Measurements from ENCODE around the gene CFDP1. TPM values are rescaled to one million over a fixed set of nuclear protein-coding genes. Genes with fewer than 3 reads are reported as not detected.

Gene CFDP1
- total and polyA plus RNA-seq, 8 donors = 43.4 to 151 (median 134) TPM

GRCh38 chr16:75247249-75247648 lies 186.1 kb downstream of the CFDP1 start:
- H3K36me3 ChIP-seq = peaks cover 0 to 8% of the 10 kb centered on the region in 2 donors
- H3K27ac ChIP-seq = peak overlapping the region; percentile 83 to 91
- peaks cover 0 to 51% of the 10 kb centered on the region in 2 donors for H3K27me3 ChIP-seq
- DNase-seq (no peak), ATAC-seq (no peak)
- H3K4me1 ChIP-seq = peaks cover 50 to 87% of the 10 kb centered on the region in 2 donors
- H3K4me3 ChIP-seq = no peak overlapping the region
- intact Hi-C loops (cut with DNase I) = no loop called here
- TF ChIP-seq CTCF (IDR thresholded peaks at IDR 0.05) = no peak
- no peaks in the 10 kb centered on the region for H3K9me3 ChIP-seq

GRCh38 chr16:75246504-75247205 lies 186.6 kb downstream of the CFDP1 start:
- Histone ChIP-seq H3K4me1 (peaks cover 45 to 81% of the 10 kb centered on the region in 2 donors), H3K27ac (peak overlapping the region; percentile 83 to 91), H3K9me3 (no peaks in the 10 kb centered on the region), H3K36me3 (peaks cover 0 to 14% of the 10 kb centered on the region in 2 donors), H3K4me3 (no peak overlapping the region), H3K27me3 (peaks cover 0 to 45% of the 10 kb centered on the region in 2 donors)
- no peak for ATAC-seq
- DNase-seq = no peak
- intact Hi-C loops (cut with DNase I) = no loop called here
- TF ChIP-seq CTCF (IDR thresholded peaks at IDR 0.05) = no peak

DNA sequence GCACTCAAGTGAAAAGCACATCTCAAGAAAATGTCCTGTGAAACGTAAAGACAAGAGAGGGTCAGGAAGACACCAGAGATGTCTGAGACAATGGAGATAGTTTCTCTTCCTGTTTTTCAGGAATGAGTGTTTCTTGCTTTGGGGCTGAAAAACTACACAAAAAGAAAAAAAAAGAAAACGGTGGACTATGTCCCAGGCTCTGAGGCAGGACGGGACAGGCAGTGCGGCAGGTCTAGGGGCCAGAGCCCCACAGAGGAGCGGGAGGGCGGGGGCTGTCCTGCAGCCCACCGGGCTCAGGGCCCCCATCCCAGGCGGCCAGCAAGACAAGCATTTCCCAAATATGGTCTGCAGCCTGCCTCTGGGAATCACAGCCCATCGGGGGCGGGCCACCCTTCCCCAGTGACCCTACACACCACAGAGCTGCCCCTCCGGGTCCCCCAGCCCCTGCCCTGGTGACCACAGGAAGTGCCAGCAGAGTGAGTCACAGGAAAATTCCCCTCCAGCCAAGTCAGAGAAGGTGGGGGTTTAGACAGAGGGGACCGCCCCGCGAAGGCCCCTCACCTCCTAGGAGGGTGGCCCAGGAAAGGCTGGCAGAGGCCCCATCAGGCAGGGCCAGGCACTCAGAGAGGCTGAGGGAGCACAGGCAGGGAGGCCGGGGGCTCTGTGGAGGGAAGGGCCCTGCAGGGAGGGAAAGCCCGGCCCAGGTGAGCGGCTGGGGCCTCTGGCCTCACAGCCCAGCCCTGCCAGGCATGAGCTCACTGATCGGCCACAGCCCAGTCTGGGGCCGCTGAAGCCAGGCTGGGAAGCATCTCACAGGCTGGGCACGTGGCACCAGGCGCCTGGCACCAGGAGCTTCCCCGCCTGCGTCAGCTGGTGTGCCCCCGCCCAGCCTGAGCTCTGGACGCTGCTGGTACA lies 188.2 kb downstream of the CFDP1 start:
- peaks cover 0 to 30% of the 10 kb centered on the region in 2 donors for H3K27me3 ChIP-seq
- peaks cover 0 to 22% of the 10 kb centered on the region in 2 donors for H3K36me3 ChIP-seq
- intact Hi-C loops (cut with DNase I) = no loop called here
- ATAC-seq (peak; percentile 77), DNase-seq (peak in 3 of 4 donors; percentile 81 to 90 (median 82))
- TF ChIP-seq CTCF (IDR thresholded peaks at IDR 0.05) = no peak
- H3K4me1 ChIP-seq = peaks cover 45 to 70% of the 10 kb centered on the region in 2 donors
- H3K27ac ChIP-seq = peak overlapping the region; percentile 83 to 91
- no peaks in the 10 kb centered on the region for H3K9me3 ChIP-seq
- H3K4me3 ChIP-seq = no peak overlapping the region

DNA sequence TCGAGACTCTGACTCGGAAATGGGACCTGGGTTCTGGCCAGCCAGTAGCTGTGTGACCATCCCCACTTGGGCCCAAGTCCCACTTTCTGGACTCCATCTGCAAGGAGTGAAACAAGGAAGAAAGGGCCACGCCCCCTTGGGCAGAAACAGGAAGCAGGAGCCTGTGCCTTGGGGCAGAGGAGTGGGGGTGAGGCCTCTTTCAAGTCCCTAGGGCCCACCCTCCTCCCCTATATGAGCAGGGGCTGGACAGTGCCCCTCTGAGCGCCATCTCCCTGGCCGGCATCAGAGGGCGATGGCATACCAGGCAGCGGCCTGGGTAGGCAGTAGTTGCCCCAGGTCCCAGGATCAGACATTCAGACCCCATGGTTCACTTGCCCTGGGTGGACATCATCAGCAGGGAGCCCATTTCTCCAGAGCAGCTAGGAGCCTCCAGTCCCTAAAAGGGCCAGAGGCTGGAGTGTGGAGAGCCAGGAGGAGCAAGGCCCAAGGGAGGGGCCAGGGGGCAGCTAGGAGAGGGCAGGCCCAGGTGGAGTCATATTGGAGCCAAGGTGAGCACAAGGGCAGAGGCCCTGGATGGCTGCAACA lies 189.0 kb downstream of the CFDP1 start:
- intact Hi-C loops (cut with DNase I) = no loop called here
- DNase-seq = peak in 2 of 4 donors; percentile 52 to 60
- TF ChIP-seq CTCF (IDR thresholded peaks at IDR 0.05) = no peak
- peaks cover 0 to 22% of the 10 kb centered on the region in 2 donors for H3K27me3 ChIP-seq
- H3K4me3 ChIP-seq = no peak overlapping the region
- H3K4me1 ChIP-seq = peaks cover 38 to 69% of the 10 kb centered on the region in 2 donors
- peaks cover 0 to 22% of the 10 kb centered on the region in 2 donors for H3K36me3 ChIP-seq
- ATAC-seq = peak; percentile 5
- no peaks in the 10 kb centered on the region for H3K9me3 ChIP-seq
- peak overlapping the region; percentile 83 to 91 for H3K27ac ChIP-seq

Other genes starting within 250 kb of the CFDP1 start
- not detected for gene CTRB2, start 226.3 kb downstream of the CFDP1 start, total RNA-seq
- gene CTRB2, start 226.3 kb downstream of the CFDP1 start, polyA plus RNA-seq (ENCODE audit: insufficient read length in 6 of 6) = under 1 TPM in 1 of 6 donors, not detected in 5; 0.14 TPM
- gene CTRB1, start 214.5 kb downstream of the CFDP1 start, total RNA-seq = not detected
- gene CTRB1, start 214.5 kb downstream of the CFDP1 start, polyA plus RNA-seq (ENCODE audit: insufficient read length in 6 of 6) = under 1 TPM in 3 of 6 donors, not detected in 3; 0.12 to 0.20 (median 0.20) TPM
- gene BCAR1, start 181.9 kb downstream of the CFDP1 start, total RNA-seq = 10 to 100 TPM; 67.6 to 73.6 TPM
- 10 to 100 TPM; 39.6 to 60.8 (median 50.4) TPM for gene BCAR1, start 181.9 kb downstream of the CFDP1 start, polyA plus RNA-seq (ENCODE audit: insufficient read length in 6 of 6)
- gene TMEM170A, start 31.2 kb upstream of the CFDP1 start, total RNA-seq = 10 to 100 TPM; 20.2 to 30.9 TPM
- 10 to 100 TPM; 29.9 to 40.1 (median 36.0) TPM for gene TMEM170A, start 31.2 kb upstream of the CFDP1 start, polyA plus RNA-seq (ENCODE audit: insufficient read length in 6 of 6)
- 1 to 10 TPM; 3.3 to 3.9 TPM for gene CHST6, start 61.9 kb upstream of the CFDP1 start, total RNA-seq
- gene CHST6, start 61.9 kb upstream of the CFDP1 start, polyA plus RNA-seq (ENCODE audit: insufficient read length in 6 of 6) = 1 to 10 TPM; 1.3 to 2.0 (median 1.5) TPM
- 1 to 10 TPM in 1 of 2 donors, under 1 TPM in 1; 0.09 to 1.4 TPM for gene CHST5, start 102.6 kb upstream of the CFDP1 start, total RNA-seq
- 1 to 10 TPM in 2 of 6 donors, under 1 TPM in 4; 0.48 to 1.6 (median 0.65) TPM for gene CHST5, start 102.6 kb upstream of the CFDP1 start, polyA plus RNA-seq (ENCODE audit: insufficient read length in 6 of 6)
- 10 to 100 TPM in 1 of 2 donors, 1 to 10 TPM in 1; 8.2 to 16.0 TPM for gene TMEM231, start 122.7 kb upstream of the CFDP1 start, total RNA-seq
- gene TMEM231, start 122.7 kb upstream of the CFDP1 start, polyA plus RNA-seq (ENCODE audit: insufficient read length in 6 of 6) = 10 to 100 TPM; 18.3 to 25.8 (median 24.2) TPM
- 100 to 1,000 TPM in 1 of 2 donors, 10 to 100 TPM in 1; 94.1 to 107 TPM for gene GABARAPL2, start 132.9 kb upstream of the CFDP1 start, total RNA-seq
- gene GABARAPL2, start 132.9 kb upstream of the CFDP1 start, polyA plus RNA-seq (ENCODE audit: insufficient read length in 6 of 6) = 100 to 1,000 TPM; 126 to 145 (median 143) TPM
- 10 to 100 TPM; 45.4 to 53.0 TPM for gene ADAT1, start 189.8 kb upstream of the CFDP1 start, total RNA-seq
- 10 to 100 TPM; 39.1 to 57.4 (median 51.8) TPM for gene ADAT1, start 189.8 kb upstream of the CFDP1 start, polyA plus RNA-seq (ENCODE audit: insufficient read length in 6 of 6)
- gene KARS1, start 214.2 kb upstream of the CFDP1 start, total RNA-seq = 100 to 1,000 TPM in 1 of 2 donors, 10 to 100 TPM in 1; 80.0 to 106 TPM
- 100 to 1,000 TPM; 117 to 128 (median 123) TPM for gene KARS1, start 214.2 kb upstream of the CFDP1 start, polyA plus RNA-seq (ENCODE audit: insufficient read length in 6 of 6)
- gene TERF2IP, start 214.3 kb upstream of the CFDP1 start, total RNA-seq = 10 to 100 TPM; 46.7 to 55.8 TPM
- gene TERF2IP, start 214.3 kb upstream of the CFDP1 start, polyA plus RNA-seq (ENCODE audit: insufficient read length in 6 of 6) = 10 to 100 TPM; 75.0 to 88.7 (median 78.7) TPM
- gene CPHXL2, start 243.5 kb upstream of the CFDP1 start, total RNA-seq = not detected
- gene CPHXL2, start 243.5 kb upstream of the CFDP1 start, polyA plus RNA-seq (ENCODE audit: insufficient read length in 6 of 6) = under 1 TPM in 3 of 6 donors, not detected in 3; 0.17 to 0.52 (median 0.52) TPM

Measured in left lung (tissue), 10 donors.